SU-DHL-6 (cell line): ENCODE results near the gene PLCE1.

Experiments
- CTCF ChIP-seq: fragments of 200-600 bp; sonication (generic); IDR thresholded peaks from one replicate; pipeline ENCODE4 v1.5.1; 2017; ENCODE audit warnings: antibody characterized with exemption, mild to moderate bottlenecking, low read length, moderate library complexity; ENCODE audit not compliant: insufficient read depth, poor library complexity, severe bottlenecking
- EZH2phosphoT487 ChIP-seq: fragments of 200-600 bp; sonication (generic), shearing (Covaris generic); conservative IDR thresholded peaks from 2 replicates; pipeline ENCODE4 v1.6.1; 2018; ENCODE audit warnings: mild to moderate bottlenecking, antibody characterized with exemption, low read length, moderate library complexity, mixed read lengths

DNA sequence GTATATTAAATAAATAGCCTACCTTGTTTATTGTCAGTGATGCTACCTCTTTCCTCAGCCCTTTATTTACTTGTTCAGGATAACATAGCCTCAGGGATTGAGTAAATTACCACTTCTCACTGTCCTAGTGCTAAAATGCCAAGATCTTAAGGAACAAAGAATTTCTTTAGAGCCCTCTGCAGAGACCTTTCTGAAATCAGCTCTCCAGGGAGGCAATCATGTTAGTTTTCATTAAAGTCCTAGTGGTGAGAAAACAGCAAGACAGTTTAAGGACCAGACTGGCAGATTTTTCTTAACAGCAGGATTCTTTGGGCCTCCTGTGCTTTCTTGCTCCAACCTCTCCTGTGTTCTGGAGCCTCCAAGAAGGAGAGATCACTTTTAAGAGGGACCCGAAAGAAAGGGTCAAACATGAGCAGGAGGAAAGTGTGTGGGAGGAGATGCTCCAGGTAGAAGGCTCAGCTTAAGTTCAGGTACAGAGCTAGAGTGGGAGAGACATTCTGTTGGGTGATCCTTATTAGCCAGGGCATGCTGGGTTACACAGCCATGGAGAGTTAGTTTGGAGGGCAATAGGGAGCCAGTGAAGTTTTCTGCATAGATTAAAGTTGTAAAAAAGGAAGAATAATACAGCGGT, 1.2 kb upstream of the PLCE1 start:
- TF ChIP-seq CTCF (no peak), EZH2phosphoT487 (no peak)
